NCI-H2196 treated with DMSO at 0.1 percent for 48 hours (cell line): ENCODE data around the gene SULT1A2.
"Not testable (repeated sequence)": the region's sequence is repeated elsewhere in the genome, so short reads cannot be mapped to it uniquely, and the experiment has no call there.

Experiments used
- DNase-seq: peaks from one replicate; lab custom pipeline; 2025; ENCODE audit not compliant: unreplicated experiment; lab: John Stamatoyannopoulos, UW

Gene SULT1A2

DNA sequence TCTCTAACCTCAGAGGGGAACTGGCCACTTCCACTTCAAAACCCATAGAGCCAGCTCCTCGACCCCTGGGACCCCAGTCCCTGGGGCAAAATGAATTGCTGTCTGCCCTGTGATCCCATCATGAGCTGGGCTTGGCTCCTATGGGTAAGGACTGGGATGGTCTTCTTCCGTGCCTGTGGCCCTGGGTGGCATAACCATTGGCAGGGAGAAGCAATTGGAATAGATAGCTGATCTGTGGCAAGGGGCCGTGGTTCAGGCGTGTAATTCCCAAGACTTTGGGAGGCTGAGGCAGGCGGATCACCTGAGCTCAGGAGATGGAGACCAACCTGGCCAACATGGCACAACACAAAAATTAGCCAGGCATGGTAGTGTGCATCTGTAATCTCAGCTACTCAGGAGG, 4.3 kb downstream of the SULT1A2 start:
- no peak for DNase-seq

DNA sequence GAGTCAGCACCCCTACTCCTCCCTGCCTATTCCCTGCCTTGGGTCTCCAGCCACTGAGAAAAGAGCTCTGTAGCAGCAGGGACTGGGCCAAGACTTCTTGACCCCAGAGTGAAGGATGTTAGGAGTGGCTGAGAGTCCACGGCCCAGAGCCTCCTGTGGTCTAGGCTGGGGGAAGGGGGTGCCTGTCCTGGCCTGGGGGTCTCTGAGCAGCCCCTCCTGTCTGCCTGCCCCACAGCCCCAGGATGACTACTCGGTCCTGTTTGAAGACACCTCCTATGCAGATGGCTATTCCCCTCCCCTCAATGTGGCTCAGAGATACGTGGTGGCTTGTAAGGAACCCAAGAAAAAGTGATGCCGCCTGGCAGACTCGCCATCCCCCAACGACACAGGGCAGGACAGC, 5.5 kb downstream of the SULT1A2 start:
- DNase-seq = no peak

DNA sequence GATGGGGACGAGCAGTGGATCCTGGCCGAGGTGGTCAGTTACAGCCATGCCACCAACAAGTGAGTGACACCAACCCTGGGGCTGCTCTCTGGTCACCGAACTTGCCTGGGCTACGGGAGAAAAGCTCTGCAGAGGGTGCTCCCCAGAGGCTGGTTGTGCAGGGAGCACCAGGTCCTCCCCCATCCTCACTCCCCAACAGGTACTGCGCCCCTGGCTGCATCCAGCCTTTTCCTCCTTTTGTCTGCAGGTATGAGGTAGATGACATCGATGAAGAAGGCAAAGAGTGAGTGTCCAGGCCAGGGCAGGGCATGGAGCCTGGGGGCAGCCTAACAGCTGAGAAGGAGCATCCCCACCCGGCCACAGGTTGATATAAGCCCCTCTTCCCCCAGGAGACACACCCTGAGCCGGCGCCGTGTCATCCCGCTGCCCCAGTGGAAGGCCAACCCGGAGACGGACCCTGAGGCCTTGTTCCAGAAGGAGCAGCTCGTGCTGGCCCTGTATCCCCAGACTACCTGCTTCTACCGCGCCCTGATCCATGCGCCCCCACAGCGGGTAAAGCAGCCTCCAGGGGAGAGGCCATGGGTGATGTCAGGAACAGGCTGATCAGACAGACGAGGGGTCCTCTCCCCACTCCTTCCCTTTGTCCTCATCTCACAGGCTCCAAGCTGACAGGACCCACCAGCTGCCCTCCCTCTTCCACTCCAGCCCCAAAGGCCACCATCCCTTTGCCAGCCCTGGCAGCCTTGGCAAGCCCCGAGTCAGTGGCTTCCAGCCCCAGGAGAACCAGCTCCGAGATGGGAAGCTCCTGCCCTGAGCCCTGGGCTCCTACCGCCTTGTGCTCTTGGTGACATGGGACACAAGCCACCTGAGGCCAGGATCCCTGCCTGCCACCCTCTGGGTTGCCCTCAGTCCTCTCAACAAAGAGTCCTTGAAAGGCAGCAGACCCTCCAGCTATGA, 6.2 kb downstream of the SULT1A2 start:
- no peak for DNase-seq

DNA sequence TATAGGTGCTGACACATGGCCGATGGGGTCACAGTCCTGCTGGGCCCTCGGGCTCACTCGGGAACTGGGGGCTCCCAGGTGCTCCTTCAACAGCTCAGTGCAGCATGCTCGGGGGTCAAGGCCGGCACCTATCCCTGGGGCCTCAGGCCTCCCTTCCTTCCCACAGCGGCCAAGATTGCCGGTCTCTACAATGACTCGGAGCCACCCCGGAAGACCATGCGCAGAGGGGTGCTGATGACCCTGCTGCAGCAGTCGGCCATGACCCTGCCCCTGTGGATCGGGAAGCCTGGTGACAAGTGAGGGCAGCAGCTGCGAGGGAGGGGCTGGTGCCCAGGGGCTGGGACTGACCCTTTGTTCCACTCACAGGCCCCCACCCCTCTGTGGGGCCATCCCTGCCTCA, 6.9 kb downstream of the SULT1A2 start:
- no peak for DNase-seq

DNA sequence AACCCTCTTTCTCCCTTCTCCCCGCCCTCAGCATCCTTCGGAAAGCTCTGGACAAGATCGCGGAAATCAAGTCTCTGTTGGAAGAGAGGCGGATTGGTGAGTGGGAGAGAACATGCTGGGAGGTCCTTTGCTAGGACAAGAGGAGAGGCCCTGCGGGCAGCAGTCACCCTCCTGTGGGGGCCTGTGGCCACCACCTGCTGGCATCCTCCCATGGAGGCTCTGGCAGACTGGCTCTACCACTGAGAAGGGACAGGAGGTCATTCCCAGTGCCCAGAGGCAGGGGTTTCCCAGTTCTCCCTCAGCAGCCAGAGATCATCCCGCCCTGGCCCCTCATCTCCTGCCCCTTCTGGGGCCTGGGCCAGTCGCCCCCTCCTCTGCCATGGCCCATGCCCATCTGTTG, 7.8 kb downstream of the SULT1A2 start:
- no peak for DNase-seq

DNA sequence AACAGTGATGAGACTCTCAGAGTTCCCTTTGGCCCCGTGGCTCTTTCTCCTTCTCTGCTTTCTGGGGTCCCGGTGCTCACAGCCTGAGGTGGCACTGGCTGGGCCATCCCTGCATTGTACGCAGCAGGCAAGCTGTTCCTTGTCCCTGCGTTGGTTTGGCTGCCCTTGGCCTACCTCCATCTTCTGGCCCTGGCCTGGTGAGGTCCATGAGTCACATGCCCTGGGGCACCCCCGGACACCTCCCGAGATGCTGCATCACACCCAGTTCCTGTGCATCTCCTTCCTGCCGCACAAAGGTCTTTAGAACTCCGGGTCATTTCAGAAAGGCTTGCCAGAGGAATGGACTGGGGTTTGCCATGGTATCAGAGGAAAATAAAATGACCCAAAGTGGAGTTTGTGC, 9.5 kb downstream of the SULT1A2 start:
- DNase-seq = no peak

DNA sequence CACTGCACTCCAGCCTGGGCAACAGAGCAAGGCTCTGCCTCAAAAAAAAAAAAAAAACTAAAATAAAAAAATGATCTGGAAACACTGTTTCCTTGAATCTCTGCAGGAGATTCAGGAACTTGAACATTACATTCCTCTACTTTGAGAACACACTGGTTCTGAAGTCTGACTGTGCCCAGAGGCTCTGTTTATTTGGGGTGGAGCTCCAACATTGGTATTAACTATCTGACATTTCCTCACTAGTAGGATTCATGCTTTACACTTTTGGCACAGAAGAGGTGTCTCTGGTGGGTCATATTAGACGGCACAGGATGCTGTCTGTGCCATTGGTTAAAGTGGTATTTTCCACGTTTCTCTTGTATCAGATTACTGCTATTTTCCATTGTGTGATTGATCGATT, 10.4 kb downstream of the SULT1A2 start:
- DNase-seq = no peak

DNA sequence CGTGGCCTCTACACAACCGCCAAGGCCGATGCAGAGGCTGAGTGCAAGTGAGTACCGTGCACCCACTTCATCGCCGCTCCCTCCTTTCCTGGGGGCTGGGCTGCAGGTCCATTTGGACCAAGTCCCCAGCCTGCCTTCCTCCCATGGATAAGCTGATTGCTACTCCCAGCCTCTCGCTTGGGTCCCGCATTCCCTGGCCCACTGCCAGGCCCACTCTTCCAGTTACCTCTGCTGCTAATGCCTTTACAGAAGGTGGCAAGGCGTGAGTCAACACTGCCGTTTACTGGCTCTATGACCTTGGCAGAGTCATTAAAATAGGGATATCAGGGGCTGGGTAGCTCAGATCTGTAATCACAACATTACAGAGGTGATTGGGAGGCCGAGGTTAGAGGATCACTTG, 11.2 kb downstream of the SULT1A2 start:
- no peak for DNase-seq

DNA sequence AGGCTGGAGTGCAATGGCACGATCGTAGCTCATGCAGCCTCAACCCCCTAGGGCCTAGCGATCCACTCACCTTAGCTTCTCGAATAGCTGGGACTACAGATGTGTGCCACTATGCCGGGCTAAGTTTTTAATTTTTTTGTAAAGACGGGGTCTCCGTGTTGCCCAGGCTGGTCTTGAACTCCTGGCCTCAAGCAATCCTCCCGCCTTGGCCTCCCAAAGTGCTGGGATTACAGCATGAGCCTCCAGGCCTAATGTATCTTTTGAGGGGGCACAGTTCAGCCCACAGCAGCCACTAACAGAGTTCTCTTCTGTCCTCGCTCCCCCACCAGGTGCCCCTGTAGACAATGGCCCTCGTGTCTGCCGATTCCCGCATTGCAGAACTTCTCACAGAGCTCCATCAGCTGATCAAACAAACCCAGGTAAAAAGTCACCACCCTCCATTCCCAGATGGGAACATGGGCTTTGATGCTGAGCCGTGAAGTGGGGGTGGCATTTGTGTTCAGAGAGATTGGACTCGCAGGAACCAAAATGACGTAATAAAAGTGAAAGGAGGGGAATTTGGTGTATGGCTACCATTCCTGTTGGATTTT, 16.0 kb downstream of the SULT1A2 start:
- DNase-seq = no peak

DNA sequence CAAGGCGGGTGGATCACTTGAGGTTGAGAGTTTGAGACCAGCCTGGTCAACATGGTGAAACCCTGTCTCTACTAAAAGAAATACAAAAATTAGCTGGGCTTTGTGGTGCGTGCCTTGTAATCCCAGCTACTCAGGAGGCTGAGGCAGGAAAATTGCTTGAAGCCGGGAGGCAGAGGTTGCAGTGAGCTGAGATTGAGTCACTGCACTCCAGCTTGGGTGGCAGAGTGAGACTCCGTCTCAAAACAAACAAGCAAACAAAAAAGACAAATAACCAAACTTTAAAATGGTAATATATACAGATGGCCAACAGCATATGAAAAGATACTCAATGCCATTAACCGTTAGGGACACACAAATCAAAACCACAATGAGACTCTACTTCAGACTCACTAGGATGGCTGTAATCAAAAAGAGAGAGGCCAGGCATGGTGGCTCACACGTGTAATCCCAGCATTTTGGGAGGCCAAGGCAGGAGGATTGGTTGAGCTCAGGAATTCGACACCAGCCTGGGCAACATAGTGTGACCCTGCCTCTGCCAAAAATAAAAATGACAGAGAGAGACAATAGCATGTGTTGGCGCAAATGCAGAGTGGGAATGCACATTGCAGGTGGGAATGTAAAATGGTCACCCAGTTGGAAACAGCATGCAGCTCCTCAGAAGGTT, 21.3 kb downstream of the SULT1A2 start:
- no peak for DNase-seq

DNA sequence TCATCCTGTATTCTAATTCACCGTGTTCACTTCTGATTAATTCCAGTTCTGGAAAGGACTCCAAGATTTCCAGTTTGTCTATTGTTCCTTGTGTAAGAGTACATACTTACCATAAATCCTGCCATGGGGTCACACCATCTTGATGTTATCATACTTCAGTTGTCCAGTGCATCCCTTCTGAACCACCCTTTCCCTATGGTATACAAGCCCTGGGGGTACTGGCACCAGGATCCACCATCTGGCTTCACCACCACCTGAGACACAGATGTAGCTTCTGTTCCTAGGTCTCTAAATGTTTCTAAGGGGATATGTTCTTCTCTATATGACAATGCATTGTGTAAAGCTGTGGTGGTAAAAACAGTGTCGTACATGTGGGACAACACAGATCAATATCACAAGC, 21.9 kb downstream of the SULT1A2 start:
- DNase-seq = no peak

DNA sequence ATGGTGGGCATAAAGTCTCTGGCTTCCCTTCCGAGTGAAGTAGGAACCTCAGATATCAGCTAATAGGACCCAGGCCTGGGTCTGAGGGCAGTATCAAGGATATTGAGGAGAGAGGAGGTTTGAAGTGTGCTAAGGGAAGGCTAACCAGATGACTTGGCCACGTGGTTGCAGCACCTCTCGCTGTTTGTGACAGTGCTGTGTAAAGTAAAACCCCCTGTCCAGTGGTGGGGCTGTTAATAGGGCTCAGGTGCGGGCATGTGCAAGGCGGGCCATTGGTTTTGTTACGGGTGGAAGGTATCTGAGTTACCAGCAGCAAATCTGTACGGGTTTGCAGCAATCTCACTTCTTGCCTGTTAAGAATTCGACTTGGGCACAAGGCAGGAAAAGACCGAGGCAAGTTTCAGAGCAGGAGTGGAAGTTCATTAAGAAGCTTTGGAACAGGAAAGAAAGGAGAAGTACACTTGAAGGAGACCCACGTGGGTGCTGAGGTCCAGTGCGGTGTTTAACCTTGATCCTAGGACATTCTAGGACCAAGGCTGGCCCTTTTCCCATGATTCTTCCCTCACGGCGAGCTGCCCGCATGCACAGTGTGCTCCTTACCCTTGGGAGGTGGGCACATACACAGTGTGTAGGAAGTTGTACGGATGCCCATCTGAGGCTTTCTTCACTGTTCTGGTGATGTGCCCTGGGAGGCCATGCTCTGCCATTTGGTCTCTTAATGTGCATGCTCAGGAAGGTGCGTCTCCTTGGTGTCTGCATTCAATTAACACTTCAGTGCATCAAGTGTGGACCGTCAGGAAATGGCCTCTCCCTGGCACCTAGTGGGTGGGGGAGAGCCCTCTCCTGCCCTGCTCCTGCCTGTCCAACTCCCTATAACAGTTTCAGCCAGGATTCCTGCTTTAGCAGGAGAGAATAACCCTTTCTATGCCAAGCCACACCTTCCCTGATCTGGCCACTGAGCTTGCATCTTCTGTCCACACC, 22.8 kb downstream of the SULT1A2 start:
- DNase-seq = no peak

DNA sequence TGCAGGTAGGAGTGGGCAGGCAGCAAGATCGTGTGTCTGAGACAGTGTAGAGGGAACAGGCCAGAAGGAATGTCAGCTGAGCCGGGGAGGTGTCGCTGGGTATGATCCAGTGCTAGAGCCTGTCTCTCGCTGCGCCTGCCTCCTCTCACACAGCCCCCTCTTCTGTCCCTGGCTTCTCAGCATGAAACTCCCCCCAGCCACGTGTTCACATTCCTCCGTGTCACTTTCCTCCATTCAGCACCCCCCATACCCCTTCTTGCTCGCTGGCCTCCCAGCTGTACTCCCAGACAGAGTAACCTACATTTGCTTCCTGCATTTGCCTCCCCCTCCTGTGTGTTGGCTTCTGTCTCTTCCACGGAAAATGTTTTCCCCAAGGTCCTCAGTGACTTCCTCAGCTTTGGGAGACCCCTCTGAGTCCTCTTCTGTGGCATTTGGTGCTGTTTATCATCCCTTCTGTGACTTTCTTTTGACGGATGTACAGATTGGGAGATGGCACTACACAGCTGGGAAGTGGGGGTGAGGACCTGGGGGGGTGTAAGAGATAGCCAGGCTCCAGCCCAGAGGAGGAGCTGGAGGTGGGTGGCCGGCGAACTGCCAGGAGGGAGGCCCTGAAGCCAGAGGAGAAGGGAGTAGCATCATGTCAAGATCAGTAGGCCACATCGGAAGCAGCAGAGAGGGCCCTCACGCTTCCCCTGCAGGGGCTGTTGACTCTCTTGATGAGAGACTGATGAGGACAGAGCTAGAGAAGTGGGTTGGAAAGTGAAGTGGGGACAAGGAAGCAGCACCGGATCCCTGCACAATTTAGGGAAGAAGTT, 23.9 kb downstream of the SULT1A2 start:
- DNase-seq = no peak

DNA sequence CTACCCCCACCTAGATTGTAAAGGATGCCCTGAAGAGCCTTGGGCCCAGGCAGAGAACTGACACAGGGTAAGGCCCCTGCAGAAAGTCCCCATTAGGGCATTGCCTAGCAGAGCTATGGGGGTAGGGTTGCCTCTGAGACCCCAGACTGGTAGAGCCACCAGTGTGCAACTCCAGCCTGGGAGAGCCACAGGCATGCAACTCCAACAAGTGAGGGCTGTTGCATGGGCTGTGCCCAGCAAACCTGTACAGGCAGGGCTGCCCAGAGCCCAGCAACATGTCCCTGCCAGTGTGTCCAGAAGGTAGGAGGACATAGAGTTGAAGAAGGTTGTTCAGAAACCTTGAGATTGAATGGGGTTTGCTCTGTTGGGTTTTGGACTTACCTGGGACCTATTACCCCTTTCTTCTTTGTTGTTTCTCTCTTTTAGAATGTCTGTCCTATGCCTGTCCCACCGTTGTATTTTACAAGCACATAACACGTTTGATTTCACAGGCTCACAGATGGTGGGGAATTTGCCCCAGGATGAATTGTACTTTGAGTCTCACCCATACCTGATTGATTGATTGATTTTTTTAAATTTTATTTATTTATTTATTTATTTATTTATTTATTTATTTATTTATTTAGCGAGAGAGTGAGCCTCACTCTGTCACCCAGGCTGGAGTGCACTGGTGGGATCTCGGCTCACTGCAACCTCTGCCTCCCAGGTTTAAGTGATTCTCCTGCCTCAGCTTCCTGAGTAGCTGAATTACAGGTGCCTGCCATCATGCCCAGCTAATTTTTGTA, 26.7 kb downstream of the SULT1A2 start:
- DNase-seq = no peak

DNA sequence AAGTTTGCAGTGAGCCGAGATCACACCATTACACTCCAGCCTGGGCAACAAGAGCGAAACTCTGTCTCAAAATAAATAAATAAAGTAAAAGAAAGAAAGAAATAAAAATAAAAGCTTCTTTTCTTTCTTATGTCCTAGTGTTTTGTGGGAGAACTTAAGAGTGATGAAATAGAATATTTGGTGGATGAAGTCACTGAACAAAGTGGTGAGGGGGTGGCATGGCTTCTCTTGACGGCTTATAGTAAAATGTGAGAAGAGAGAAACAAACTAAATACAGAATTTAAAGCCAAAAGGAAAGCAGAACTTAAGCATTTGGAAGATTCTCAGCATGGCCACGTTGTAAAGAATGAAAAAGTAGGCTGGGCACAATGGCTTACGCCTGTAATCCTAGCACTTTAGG, 27.8 kb downstream of the SULT1A2 start:
- no peak for DNase-seq

DNA sequence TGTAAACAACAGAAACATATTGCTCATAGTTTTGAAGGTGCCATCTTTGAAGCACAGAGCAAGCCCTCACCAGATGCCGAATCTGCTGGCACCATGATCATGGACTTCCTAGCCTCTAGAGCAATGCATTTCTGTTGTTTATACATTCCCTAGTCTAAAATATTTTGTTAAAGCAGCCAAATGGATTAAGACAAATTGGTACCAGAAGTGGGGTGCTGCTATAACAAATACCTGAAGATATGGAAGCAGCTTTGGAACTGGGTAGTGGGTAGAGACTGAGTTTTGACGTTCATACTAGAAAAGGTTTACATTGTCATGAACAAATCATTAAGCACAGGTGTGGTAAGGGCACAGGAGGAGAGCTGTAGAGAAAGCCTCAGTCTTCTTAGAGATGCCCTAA, 29.6 kb downstream of the SULT1A2 start:
- no peak for DNase-seq

DNA sequence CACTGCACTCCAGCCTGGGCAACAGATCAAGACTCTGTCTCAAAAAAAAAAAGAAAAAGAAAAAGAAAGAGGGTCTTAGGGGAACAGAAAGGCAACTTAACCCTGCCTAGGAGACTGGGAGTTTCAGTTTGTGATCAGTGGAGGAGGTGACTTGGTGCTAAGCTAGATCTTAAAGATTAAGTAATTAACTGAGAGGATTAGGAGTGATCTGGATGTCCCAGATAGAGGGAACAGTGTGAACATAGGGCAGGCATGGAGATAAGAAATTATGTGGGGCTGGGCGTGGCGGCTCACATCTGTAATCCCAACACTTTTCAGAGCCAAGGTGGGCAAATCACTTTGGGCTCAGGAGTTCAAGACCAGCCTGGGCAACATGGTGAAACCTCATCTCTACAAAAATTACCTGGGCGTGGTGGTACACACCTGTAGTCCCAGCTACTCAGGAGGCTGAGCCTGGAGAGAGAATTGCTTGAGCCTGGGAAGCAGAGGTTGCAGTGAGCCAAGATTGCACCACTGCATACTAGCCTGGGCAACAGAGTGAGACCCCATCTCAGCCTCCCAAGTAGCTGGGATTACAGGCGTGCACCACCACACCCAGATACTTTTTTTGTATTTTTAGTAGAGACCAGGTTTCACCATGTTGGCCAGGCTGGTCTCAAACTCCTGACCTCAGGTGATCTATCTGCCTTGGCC, 30.5 kb downstream of the SULT1A2 start:
- not testable (repeated sequence) for DNase-seq

DNA sequence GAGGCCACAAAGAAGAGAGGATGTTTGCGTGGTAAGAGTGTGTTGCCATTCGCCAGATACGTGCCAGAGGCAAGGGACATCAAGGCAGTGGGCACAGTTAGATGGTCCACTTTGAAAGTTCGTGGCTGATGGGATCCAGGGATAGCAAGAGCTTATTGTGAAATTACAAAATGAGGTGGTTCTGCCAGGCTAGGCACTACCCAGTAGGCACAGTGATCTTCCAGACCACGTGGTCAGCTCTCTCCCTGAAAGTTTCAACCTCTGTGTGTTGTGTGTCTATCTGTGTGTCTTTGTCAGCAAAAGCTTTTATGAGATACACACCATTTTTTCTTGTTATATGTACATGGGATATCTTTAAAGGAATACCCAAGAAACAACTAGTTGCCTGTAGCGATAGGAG, 33.6 kb downstream of the SULT1A2 start:
- no peak for DNase-seq

DNA sequence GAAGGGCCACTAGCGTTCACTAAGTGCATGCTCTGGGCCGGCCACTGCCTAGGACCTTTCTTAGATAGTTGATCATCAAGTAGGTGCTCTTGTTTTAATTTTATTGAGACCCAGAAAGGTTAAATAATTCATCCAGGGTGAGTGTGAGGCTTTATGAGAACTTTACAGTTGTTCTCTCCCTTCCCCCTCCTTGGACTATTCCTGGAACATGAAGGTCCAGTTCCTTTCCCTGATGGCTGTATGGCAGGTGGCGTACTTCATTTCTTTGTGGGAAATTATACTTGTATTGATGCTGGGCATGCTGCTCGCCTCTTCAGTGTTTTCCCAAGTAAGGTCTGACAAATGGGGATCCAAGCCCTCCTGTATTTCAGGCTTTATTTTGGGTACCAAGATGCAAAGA, 34.7 kb downstream of the SULT1A2 start:
- no peak for DNase-seq
